Thymus (tissue), 11 donors: Measurements from ENCODE around the gene ITGB2. TPM values are rescaled to one million over a fixed set of nuclear protein-coding genes. Genes with fewer than 3 reads are reported as not detected.
A peak's percentile ranks its signal among the peaks of the same experiment; 100 is the strongest.

ENCODE experiments used
- DNase-seq, 9 donors: peaks; one replicate each; pipeline ENCODE4 v3.0.0-alpha.2; 2013; ENCODE audit warnings: low spot score in 9 of 9, low read depth in 6 of 9, missing footprints in 1 of 9
- H3K27ac ChIP-seq, 2 donors: one replicate each; pipeline ENCODE4 v1.5.1; 2013; ENCODE audit warnings: control low read depth in 1 of 2, low read depth in 1 of 2, low read length in 1 of 2, mild to moderate bottlenecking in 1 of 2, moderate library complexity in 1 of 2
- H3K27me3 ChIP-seq, 2 donors: one replicate each; pipeline ENCODE4 v1.5.1; 2013; ENCODE audit warnings: low read length in 1 of 2; ENCODE audit not compliant: control insufficient read depth in 2 of 2, insufficient read depth in 1 of 2
- H3K36me3 ChIP-seq, 2 donors: one replicate each; pipeline ENCODE4 v1.5.1; 2013; ENCODE audit warnings: low read length in 1 of 2, mild to moderate bottlenecking in 1 of 2, moderate library complexity in 1 of 2; ENCODE audit not compliant: control insufficient read depth in 2 of 2, insufficient read depth in 2 of 2
- H3K4me1 ChIP-seq, 2 donors: one replicate each; pipeline ENCODE4 v1.5.1; 2013; ENCODE audit warnings: low read length in 2 of 2; ENCODE audit not compliant: control insufficient read depth in 2 of 2, insufficient read depth in 2 of 2
- H3K4me3 ChIP-seq, 2 donors: one replicate each; pipeline ENCODE4 v1.5.1; 2013; ENCODE audit warnings: low read length in 2 of 2, control low read depth in 1 of 2, mild to moderate bottlenecking in 1 of 2
- H3K9me3 ChIP-seq, 2 donors: one replicate each; pipeline ENCODE4 v1.5.1; 2013; ENCODE audit warnings: low read length in 1 of 2, mild to moderate bottlenecking in 1 of 2; ENCODE audit not compliant: control insufficient read depth in 2 of 2, insufficient read depth in 1 of 2
- WGBS: extraction: QIAGEN DNeasy Blood & Tissue Kit; methylation state at CpG from one replicate; pipeline ENCODE4 v1.1.7; 2013; 5-methylcytosine and 5-hydroxymethylcytosine counted together
- polyA plus RNA-seq: library from polyadenylated mRNA; stranded (reverse); fragments of 200-250 nt; gene quantifications from one replicate; pipeline ENCODE4 v1.2.3, GENCODE V29; 2013
- total RNA-seq: library from RNA; stranded (reverse); fragments of 120-200 nt; gene quantifications from one replicate; pipeline ENCODE4 v1.2.4, GENCODE V29; 2013
- donor health status: healthy.

ITGB2 gene
- total and polyA plus RNA-seq, 2 donors: 104 to 134 TPM

DNA sequence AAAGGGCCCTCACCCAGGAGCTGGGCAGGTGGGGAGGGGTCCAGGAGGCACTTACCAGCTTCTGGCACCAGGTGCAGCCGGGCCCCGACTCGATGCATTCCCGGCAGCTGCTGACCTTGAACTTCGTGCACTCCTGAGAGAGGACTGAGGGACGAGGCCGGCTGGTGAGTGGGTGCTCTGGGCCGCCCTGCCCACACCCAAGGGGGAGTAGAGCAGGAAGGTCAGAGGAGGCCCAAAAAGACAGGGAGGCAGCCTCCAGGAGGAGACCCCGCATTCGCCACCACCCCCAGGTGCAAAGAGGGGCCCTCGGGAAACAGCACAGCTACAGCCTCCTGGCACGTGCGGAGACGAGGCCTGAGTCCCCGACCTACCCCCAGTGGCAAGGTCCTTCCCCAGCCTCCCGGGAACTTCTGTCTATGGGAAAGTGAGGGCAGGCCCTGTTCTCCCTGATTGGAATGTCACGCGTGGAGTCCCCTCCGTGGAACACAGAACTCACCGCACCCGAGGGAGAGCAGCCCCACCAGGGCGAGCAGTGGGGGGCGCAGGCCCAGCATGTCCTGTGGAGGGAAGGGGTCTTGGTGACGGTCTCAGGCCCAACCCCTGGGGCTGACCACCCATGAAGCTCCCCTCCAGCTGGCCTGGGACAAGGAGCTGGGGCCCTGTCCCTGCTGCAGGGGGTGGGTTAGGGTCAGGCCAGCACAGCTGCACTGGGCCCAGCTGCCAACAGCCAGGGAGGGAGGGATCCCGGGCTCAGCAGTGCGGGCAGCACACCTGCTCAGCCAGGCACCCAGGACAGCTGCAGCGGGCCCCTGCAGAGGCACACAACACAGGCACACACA, 10.3 kb downstream of the ITGB2 start:
- no peaks in the 10 kb centered on the region for H3K27me3 ChIP-seq
- H3K4me3 ChIP-seq: peak overlapping the region in 1 of 2 donors; percentile 28
- peaks cover 60 to 87% of the 10 kb centered on the region in 2 donors for H3K4me1 ChIP-seq
- 84% methylated on average over 27 of the region's 27 CpGs for WGBS
- H3K27ac ChIP-seq: peak overlapping the region; percentile 92 to 97
- H3K36me3 ChIP-seq: peaks cover 42 to 54% of the 10 kb centered on the region in 2 donors
- H3K9me3 ChIP-seq: peaks cover 1 to 22% of the 10 kb centered on the region in 2 donors
- DNase-seq: peak in 4 of 9 donors; percentile 58 to 78 (median 72)

DNA sequence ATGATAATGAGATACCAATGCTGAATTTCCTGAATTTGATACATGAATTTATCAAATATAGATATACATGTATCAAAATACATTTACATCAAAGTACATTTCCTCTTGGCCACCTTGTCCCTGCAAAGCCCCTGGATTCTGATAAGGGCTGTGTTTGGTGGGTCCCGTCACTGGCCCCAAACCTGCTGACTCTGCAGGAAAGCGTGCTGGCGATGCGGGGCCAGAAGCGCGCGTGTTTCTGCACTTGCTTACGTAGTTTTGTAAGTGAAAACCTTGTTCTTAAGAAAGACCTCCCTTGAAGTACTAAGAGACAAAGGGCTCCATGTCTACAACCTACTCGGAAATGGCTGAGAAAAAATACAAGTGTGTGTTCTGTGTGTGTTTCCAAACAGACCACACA, 11.0 kb downstream of the ITGB2 start:
- Histone ChIP-seq H3K27me3 (no peaks in the 10 kb centered on the region), H3K4me3 (no peak overlapping the region), H3K4me1 (peaks cover 56 to 79% of the 10 kb centered on the region in 2 donors), H3K36me3 (peaks cover 50 to 57% of the 10 kb centered on the region in 2 donors), H3K9me3 (peaks cover 1 to 22% of the 10 kb centered on the region in 2 donors), H3K27ac (peak overlapping the region; percentile 59 to 97)
- DNase-seq: peak in 1 of 9 donors; percentile 41
- 95% methylated on average over 9 of the region's 9 CpGs for WGBS

DNA sequence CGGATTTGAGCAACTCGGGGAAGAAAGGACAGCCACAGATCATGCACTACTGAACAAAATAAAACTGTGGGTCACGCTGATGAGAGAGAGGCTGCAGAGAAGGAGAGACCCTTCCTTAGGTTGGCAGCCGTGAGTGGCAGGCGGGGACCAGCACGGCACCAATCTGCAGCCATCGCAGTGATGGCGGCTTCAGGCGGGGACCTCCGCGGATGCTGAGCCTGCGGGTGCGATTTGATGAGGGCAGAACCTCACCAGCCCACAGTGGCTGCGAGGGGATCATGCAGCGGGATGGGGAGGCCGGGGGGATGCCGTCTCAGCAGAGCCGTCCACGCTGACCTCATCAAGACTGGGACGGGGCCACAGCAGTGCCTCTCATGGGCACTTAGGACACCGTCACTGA, 11.8 kb downstream of the ITGB2 start:
- whole genome bisulfite sequencing: 97% methylated on average over 21 of the region's 21 CpGs
- Histone ChIP-seq H3K4me3 (no peak overlapping the region), H3K36me3 (peaks cover 56 to 62% of the 10 kb centered on the region in 2 donors), H3K27me3 (no peaks in the 10 kb centered on the region), H3K9me3 (peaks cover 1 to 22% of the 10 kb centered on the region in 2 donors), H3K27ac (no peak overlapping the region), H3K4me1 (peaks cover 48 to 71% of the 10 kb centered on the region in 2 donors)
- DNase-seq: no peak

DNA sequence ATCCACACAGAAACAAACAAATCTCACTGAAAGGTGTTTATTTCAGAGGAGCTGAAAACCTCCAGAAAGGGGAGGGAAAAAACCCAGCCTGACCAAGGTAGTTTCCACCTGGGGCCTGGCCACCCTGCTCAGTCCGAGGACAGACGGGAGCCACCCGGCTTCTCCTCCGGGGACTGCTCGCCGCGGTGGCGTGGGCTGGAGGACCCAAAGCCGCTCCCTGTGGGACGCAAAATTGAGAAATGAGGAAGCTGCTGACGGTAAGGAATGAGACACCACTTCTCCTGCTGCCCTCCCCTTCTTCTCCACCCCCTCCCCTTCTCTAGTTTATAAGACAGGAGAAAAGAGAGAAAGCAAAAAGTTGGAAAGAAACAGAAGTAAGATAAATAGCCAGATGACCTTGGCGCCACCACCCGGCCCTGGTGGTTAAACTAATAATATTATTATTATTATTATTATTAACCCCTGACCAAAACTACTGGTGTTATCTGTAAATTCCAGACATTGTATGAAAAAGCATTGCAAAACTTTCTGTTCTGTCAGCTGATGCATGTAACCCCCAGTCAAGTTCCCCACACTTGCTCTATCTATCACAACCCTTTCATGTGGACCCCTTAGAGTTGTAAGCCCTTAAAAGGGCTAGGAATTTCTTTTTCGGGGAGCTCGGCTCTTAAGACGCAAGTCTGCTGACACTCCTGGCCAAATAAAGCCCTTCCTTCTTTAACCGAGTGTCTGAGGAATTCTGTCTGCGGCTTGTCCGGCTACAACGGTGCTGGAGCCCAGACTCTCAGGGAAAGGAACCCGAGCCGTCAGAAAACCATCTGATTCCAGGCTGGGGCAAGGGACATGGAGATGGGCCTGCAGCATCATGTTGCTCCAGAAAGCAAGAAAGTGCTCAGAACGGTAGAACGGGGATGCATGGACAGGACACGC, 12.5 kb downstream of the ITGB2 start:
- Histone ChIP-seq H3K36me3 (peaks cover 63 to 66% of the 10 kb centered on the region in 2 donors), H3K4me1 (peaks cover 41 to 65% of the 10 kb centered on the region in 2 donors), H3K9me3 (peaks cover 1 to 22% of the 10 kb centered on the region in 2 donors), H3K27me3 (no peaks in the 10 kb centered on the region), H3K27ac (no peak overlapping the region), H3K4me3 (no peak overlapping the region)
- 59% methylated on average over 25 of the region's 25 CpGs for WGBS
- DNase-seq: no peak

DNA sequence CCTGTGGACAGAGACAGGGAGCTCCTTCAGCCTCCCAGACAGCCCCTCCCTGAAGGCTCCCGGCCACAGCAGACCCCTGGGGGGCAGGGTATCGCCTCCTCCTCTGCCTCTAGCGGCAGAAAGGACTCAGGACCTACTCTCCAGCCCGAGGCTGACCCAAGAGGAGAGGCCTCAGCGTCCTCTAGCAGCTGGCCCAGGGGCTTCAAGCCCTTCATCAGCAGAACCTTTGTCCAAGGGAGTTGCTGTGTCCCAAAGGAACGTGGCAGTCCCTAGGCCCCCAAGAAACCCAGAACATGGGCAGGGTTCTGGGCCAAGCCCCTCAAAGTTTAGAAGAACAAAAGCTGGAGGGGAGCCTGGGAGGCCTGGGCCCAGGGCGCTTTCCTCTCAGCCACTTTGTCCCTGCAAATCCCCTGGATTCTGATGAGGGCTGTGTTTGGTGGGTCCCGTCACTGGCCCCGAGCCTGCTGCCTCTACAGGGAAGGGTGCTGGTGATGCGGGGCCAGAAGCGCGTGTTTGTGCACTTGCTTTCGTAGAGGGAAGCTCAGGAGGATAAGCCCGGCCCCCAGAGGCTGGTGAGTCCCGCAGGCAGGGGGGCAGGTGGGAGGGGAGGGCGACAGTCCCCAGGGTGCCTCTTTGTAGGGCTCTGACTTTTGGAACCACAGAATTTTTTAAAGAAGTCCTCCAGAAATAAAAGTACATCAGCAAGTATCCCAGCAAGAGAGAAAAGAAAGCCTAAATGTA, 13.3 kb downstream of the ITGB2 start:
- 53% methylated on average over 16 of the region's 16 CpGs for WGBS
- H3K27me3 ChIP-seq: no peaks in the 10 kb centered on the region
- H3K36me3 ChIP-seq: peaks cover 71 to 74% of the 10 kb centered on the region in 2 donors
- H3K4me3 ChIP-seq: no peak overlapping the region
- H3K9me3 ChIP-seq: peaks cover 1 to 22% of the 10 kb centered on the region in 2 donors
- H3K27ac ChIP-seq: peak overlapping the region in 1 of 2 donors; percentile 47
- peak in 1 of 9 donors; percentile 36 for DNase-seq
- peaks cover 34 to 57% of the 10 kb centered on the region in 2 donors for H3K4me1 ChIP-seq

DNA sequence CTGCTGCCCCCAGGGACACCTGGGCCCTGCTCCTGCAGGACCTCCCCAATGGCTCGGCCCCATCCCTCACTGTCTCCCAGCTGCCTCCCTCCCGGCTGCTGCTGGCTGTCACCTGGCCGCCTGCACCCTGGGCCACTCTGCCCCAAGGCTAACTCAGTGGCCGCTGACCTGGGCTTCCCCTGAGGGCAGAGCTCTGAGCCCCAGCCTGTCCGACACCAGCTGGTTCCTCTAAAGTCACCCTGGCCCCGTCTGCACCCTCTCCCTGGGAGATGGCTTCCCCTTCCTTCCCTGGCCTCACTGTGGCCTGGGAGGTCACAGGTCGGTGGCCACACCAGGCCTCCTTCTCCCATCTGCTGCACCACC, 15.0 kb downstream of the ITGB2 start:
- peaks cover 0 to 12% of the 10 kb centered on the region in 2 donors for H3K9me3 ChIP-seq
- H3K36me3 ChIP-seq: peaks cover 87 to 88% of the 10 kb centered on the region in 2 donors
- no peaks in the 10 kb centered on the region for H3K27me3 ChIP-seq
- DNase-seq: no peak
- H3K4me3 ChIP-seq: no peak overlapping the region
- H3K4me1 ChIP-seq: peaks cover 17 to 40% of the 10 kb centered on the region in 2 donors
- 96% methylated on average over 7 of the region's 7 CpGs for WGBS
- H3K27ac ChIP-seq: no peak overlapping the region

DNA sequence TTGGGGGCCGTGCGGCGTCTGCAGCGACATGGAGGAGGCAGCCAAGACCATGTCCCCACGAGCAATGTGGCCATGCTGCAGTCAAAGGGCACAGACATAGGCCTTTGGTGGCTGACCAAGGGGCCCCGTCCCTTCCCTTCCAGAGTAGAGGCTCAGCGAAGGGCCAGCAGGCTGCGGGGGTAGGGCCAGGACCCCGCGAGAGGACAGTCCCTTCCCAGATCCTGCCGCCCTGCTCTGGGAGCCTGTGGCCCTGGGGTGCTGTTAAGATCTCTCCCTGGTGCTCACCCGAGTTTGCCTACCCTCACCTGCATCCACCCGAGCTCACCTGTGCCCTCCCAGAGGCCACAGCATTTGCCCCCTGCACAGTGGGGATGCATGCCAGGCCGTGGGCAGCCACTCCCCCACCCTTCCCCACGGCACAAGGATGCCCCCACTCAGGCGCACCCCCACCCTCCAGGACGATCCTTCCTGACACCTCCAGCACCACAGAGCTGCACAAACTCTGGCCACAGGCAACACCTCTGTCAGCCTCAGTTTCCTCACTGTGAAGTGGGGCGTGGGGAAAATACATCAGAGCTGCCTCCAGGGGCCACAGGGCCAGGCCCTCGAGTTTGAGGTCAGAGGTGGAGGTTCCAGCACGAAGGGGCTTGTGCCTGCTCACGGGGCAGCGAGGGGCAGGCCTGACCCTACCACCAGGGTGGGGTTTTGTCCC, 15.5 kb downstream of the ITGB2 start:
- Histone ChIP-seq H3K4me1 (peaks cover 12 to 35% of the 10 kb centered on the region in 2 donors), H3K27ac (no peak overlapping the region), H3K27me3 (no peaks in the 10 kb centered on the region), H3K4me3 (no peak overlapping the region), H3K36me3 (peaks cover 88 to 91% of the 10 kb centered on the region in 2 donors), H3K9me3 (peaks cover 0 to 7% of the 10 kb centered on the region in 2 donors)
- DNase-seq: no peak
- WGBS: 98% methylated on average over 22 of the region's 22 CpGs
